GM19438 (cell line): ENCODE results near the gene HACD1.

ENCODE experiments used
- ATAC-seq: cut with Tn5 transposase; IDR thresholded peaks from one replicate; pipeline ENCODE4 v1.9.1; 2021; ENCODE audit warnings: low read depth; ENCODE audit not compliant: unreplicated experiment

HACD1 gene, protein sequence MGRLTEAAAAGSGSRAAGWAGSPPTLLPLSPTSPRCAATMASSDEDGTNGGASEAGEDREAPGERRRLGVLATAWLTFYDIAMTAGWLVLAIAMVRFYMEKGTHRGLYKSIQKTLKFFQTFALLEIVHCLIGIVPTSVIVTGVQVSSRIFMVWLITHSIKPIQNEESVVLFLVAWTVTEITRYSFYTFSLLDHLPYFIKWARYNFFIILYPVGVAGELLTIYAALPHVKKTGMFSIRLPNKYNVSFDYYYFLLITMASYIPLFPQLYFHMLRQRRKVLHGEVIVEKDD

DNA sequence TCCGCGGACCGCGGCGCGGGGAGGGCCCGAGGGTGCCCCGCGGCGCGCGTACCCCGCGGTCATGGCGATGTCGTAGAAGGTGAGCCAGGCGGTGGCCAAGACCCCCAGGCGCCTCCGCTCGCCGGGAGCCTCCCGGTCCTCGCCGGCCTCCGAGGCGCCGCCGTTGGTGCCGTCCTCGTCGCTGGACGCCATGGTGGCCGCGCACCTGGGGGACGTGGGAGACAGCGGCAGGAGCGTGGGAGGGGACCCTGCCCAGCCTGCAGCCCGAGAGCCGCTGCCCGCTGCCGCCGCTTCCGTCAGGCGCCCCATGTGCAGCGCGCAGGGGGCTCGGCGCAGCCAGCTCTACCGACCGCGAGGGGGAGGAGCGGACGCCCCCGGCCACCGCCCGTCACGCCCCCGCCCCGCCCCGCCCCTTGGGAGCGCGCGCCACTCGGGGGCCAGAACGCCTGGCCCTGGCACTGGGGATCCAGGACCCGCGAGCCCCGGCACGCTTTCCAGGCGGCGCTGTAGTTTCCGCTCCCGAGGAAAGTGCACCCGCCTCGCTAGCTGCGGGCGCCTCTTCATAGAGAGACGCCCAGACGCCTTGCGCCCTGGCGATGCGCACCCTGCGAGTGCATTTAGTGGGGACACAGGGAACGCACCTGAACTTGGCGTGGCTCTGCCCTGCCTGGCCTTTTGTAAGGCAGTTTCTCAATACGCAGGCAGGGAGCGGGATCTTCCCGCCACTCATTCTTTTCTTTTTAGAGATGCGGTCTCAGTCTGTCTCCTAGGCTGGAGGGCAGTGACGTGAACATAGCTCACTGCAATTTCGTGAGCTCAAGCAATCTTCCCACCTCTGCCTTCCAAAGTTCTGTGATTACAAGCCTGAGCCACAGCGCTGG lies at the start of gene HACD1:
Gene HACD1, minus strand, starts transcription at position 344 of the 881 bp plus-strand sequence. Its CDS starts 35 bp downstream, at position 309.
- peak; percentile 71 for ATAC-seq

DNA sequence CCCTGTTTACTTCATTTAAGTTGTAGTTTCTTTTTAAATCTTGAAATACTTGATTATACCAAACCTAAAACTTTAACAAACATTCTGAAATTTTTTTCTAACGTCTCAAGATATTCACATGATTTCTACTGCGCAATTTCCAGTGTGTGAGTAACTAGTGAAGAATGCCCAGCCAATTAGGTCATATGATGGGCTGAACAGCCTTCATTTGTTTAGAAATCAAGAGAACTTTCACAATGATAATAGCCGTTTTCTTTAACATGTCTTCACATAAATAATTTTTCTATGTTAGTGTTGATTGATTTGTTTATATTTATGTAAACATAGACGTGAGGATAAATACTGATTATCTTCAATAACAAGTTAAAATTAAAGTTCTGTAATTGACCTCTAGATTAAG lies 48.6 kb upstream of the HACD1 start:
- no peak for ATAC-seq

DNA sequence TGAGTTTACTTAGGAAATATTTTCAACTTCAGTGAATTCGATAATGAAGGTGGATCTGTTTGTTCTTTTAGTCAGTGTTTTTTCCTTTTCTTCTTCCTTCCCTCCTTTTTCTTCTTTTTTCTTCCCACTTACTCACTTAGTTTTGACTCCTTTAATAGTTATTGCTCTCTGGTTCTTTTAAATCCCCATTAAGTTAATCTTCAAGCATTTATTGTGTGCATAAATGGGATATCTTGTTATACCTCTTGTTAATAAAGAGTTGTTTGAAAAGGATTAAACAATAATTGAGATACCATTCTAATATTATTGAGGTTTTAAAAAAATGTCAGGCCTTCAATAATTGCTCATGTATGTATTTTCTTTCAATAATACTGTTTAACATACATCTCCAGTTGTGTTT lies 46.3 kb upstream of the HACD1 start:
- ATAC-seq: no peak

DNA sequence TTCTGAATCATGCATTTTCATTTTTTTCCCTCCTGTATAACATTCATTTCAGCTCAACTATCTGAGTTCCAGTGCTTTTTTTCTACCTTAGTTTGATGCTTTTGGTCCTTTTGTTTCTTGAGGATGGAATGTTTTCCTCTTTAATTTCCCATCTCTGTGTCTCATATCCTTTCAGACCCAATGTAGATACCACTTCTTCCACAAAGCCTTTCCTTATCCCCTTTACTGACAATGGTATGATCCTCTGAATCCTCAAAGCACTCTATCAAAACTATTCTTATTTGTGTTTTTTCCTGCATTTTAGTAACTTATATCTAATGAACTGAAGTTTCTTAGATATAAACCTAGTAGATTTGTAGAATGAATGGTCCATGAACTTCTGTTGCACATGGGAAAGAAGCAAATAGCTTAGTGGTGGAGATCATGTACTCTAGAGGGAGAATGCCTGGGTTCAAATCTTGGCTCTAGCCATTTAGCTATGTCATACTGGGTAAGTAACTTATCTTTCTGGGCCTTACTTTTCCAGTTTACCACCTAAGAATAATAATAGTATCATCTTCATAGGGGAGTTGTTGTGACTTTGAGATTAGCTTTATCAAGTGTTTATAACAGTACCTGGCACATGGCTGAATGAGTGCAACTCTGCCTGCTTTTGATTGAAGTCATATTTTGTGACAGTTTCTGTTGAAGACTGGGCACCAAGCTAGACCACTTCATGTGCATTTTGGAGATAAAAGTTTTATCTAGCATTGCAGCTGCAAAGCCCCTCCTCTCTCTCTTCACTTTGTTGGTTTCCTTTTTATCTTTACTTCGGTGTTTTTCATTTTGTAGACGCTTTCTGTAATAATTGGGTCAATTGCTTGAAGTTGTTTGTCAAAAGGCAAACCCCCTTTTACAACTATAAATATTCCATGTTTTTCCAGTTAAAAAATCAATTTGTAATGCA lies 45.3 kb upstream of the HACD1 start:
- no peak for ATAC-seq

DNA sequence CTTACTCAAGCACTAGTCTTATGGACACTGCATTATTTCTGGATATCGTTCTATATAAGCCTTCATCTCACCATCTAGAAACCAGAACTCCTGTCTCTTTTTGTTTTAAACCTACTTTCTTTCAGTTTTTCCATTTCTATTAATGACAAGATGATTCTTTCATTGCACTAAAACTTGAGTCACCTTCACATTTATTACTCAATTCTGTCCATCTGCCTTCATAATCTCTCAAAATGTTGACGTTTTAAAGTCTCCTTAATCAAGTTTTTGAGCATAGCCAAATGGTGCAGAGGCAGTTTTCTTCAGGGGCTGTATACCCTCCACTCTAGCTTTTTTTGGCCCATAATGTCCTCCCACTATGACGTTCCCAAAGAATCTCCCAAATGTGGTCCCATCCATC lies 44.3 kb upstream of the HACD1 start:
- no peak for ATAC-seq

DNA sequence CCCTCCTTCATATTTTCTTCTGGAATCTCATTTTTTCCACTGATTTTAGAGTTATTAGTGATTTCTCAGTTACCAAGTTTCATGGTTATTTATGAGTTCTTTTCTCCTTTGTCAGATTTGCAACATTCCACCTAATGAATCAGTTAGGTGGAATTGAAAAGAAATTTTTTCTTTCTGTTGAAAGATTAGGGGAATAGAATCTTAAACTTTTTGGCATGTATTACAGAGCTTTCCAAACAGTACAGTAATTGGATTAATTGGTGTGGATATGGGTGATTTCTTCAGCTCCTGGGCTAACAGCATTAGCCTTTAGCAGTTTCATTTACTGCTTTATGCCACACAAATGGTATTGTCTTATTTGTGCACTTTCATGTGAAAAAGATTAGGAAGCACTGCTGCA lies 43.7 kb upstream of the HACD1 start:
- ATAC-seq: no peak

DNA sequence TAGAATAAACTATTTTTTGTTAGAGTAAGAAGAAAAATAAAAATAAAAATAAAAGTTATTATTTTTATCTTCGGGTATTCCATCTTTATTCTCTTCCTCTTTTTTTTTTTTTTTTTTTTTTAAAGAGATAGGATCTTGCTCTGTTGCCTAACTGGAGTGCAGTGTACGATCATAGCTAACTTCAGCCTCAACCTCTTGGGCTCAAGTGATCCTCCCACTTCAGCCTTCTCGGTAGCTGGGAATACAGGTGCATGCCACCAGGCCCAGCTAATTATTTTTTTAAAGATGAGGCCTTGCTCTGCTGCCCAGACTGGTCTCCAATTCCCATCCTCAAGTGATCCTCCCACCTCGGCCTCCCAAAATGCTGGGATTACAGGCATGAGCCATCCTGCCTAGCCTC lies 42.2 kb upstream of the HACD1 start:
- ATAC-seq: no peak

DNA sequence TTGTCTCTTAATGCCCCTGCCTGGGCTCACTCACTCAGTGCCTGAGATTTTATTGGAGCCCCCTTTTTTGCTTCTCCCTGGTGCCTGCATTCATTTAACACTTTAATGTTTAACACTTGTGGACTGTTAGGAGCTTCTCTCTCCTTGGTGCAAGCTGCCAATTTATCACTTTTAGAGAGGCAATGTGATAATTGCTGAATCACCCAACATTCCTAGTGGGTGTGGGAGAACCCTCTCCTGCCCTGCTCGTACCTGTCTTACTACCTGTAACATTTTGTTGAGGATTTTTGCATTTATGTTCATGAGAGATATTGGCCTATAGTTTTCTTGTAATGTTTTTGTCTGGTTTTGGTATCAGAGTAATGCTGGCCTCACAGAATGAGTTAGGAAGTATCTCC lies 39.9 kb upstream of the HACD1 start:
- no peak for ATAC-seq

DNA sequence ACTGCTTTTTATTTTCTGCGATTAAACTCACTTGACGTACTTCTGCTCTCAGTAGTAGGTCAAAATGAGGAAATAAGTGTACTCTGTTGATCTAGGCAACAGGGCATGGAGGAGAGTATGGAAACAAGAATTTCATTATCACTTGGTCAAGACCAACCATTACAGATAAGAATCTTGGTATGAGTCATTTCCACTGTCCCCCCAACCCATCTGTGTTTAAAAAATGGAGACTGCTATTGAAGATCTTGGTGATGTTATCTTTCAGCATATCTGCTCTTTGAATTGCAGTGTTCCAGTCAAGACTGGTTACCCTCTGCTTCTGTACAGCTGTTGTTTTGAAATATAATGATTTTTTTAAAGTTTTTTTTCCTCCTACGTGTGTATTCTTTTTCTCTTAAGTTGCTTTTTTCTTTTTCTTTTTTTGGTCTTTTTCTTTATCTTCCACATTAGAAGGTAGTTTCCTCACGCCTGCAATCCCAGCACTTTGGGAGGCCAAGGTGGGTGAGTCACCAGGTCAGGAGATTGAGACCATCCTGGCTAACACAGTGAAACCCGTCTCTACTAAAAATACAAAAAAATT lies 38.5 kb upstream of the HACD1 start:
- ATAC-seq: peak; percentile 75

DNA sequence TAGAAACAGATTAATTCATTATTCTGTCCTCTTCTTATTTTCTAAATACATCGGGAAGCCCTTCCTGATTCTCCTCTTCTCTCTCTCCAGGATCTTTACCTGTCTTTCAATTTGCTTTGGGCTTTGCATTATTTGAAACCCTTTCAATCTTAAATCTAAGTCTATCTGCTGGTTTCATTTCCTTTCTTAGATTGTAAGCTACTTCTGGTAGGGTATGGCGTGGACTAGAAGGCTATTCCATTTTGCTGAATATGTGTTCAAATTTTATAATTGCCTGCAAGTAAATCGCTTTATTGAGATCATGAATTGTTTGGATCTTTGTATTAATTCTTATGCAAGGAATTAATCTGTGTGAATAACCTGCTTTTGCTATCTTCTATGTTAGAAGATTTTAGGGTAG lies 37.8 kb upstream of the HACD1 start:
- peak; percentile 12 for ATAC-seq

DNA sequence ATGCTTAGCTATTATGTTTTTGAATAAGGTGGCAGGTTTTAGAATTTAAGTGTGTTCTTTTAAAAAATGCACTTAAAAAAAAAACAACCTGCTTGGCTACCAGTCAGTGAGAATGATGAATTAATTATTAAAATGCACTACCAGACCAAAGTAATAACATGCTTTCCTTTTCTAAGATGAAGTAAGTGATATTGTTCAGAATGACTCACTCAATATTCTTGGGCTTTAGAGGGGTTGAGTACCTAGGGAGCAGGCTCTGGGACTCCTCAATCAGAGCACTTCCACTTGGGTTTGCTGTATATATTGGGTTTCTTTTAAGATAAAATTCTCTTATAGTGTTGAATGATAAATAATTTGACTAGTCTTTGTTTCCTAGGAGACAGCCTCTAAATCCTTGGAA lies 35.4 kb upstream of the HACD1 start:
- no peak for ATAC-seq

DNA sequence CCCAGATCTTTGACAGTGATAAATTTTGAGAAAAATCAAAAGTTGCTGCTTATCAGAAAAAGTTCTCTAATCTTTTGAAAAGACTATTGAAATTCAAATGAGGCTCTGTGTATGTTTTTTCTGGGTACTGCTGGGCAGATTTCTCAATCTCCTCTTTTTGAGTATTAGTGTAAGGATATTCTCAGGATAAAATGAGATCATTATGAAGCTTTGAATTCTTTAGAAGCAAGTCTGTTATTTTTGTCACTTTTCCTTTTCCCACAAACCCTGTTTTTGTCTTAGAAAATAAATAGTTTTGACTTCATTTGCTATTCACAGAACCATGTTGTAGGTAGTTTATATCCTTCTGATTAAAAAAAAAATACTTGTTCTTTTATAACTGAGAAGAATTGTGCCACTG lies 34.7 kb upstream of the HACD1 start:
- no peak for ATAC-seq

DNA sequence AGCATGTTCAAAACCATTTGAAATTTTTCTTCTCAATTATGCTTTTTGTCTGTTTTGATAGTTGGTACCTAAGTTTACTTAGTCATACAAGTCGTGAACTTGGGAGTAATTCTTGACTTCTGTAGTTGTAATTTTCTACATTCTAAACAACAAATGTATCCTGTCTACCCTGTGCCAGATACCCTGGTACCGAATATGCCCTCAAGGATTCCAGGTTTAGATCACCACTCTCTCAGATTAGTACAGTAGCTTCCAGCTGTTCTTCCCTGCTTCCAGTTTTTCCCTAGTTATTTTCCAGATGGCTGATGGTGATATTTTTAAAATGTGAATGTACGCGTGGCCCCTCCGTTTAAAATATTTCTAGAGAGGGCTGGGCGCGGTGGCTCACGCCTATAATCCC lies 33.2 kb upstream of the HACD1 start:
- ATAC-seq: no peak

DNA sequence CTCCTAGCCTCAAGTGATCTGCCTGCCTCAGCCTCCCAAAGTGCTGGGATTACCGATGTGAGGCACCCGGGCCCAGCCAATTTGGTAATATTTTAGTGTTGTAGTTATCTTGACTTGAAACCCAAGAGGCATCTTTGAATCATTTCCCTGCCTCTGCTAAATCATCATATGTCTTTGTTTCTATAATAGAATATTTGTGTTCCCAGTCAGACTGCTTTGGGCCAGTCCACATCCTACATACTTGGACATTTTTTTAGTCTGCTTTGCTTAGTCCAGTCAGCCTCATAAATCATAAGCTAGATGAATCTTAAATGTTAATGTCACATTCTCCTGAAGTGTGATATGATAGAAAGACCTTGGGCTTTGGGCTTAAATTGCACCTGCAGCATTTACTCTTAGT lies 32.7 kb upstream of the HACD1 start:
- no peak for ATAC-seq

DNA sequence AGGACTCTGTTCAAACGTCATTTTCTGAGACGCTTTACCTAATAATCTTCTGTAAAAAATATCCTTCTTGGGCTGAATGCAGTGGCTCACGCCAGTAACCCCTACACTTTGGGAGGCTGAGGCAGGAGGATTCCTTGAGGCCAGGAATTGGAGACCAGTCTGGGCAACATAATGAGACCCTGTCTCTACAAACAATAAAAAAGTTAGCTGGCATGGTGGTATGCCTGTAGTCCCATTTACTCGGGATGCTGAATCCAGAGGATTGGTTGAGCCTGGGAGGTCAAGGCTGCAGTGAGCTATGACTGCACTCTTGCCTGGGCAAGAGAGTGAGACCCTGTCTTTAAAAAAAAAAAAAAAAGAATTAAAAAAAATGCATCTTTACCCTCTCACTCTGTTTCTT lies 31.9 kb upstream of the HACD1 start:
- no peak for ATAC-seq

DNA sequence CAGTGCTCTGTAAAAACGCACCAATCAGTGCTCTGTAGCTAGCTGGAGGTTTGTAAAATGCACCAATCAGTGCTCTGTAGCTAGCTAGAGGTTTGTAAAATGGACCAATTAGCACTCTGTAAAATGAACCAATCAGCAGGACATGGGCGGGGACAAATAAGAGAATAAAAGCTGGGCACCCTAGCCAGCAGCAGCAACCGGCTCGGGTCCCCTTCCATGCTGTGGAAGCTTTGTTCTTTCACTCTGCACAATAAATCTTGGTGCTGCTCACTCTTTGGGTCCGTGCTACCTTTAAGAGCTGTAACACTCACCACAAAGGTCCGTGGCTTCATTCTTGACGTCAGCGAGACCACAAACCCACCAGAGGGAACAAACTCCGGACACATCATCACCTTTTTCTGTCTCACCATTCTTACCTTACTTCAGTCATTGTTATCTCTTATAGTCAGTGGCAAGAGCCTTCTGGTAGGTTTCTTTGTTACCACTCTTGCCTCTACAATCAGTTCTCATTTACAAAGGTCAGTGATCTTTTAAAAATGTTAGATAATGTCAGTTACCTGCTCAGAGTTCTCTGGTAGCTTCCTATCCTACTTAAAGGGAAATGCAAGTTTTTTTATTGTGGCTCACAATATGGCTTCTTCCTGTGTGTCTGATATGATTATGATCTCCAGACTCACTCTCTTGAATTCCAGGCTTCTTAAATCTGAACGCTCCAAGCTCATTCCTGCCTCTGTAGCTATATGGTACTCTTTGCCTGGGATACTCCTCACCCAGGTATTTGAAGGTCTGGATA lies 31.3 kb upstream of the HACD1 start:
- ATAC-seq: no peak

DNA sequence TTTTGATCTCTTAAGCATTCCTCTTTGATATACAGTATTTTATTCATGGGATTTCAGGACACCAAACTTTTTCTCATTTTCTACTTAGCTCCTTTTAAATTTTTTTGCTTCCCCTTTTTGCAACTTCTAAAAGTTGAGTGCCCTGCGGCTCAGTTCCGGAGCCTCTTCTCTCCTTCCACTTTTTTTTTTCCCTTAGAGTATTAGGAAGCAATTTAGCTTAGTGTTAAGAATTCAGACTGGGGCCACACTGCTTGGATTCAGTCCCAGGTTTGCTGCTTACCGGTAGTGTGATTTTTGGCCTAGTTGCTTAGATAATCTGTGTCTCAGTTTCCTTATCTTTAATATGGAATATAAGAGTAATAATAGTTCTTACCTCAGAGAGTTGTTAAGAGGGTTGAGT lies 30.2 kb upstream of the HACD1 start:
- no peak for ATAC-seq

DNA sequence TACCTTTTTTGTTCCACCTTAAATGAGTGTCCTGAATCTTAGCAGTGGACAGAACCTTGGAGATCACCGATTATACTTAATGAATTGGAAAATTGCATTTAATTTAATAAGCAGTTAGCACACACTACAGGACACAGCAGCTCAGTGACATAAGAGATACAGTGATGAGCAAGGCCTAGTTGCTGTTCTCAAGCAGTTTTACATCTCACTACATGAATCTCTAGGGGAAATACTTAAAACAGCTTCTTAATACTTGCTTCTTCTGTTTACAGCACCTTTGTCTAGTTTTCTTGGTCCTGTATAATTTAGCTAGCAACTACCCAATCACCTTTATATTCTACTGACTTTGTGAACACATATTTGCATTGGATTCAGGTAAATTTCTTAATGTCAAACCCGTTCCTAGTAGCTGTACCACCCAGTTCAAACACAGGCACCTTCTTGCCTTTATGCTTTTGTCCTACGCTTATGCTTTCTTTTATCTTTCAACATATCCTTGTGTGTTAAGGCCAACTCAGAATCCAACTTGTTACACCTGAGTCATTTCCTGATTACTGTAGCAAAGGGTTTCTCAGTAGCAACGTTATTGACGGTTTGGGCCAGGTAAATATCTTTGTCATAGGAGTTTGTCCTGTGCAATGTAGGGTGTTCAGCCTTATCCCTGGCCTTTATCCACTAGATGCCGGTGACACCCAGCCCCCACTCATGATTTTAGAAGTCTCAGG lies 28.6 kb upstream of the HACD1 start:
- ATAC-seq: no peak

DNA sequence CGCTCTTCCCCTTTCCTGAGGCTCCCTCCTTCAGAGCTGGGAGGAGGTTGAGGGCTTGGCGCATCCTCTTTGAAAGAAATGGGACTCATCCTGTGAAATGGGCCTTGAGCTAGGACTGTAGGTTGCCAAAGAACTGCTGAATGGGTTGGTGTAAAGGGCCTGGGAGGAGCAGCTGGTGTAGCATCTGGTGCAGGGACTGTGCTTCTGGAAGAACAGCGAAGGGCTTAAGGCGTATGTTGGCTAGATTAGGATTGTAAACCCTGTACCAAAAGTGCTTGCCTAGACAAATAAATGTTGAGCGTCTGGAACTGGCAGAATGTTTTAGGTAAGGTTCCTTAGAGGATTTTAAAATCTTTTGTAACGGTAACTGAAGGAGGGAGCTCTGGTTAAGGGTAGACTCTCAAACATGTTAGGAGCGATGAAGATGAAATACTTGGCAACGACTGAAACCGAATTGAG lies 27.3 kb upstream of the HACD1 start:
- ATAC-seq: peak; percentile 38
